SJSA1 (cell line): ENCODE measurements around the gene ETV3. TPM values are rescaled to one million over a fixed set of nuclear protein-coding genes. Genes with fewer than 3 reads are reported as not detected.

Source experiments
- DNase-seq, 2 experiments: peaks; one replicate each; pipeline ENCODE4 v3.0.0-alpha.2; 2015 to 2020; ENCODE audit warnings: low spot score in 2 of 2, low read depth in 1 of 2
- H3K27ac ChIP-seq: fragments of 250-450 bp; sonication (Bioruptor Pico); 2 replicates; pipeline ENCODE4 v1.5.1; 2020; ENCODE audit warnings: mild to moderate bottlenecking, moderate library complexity
- H3K27me3 ChIP-seq: fragments of 250-450 bp; sonication (Bioruptor Pico); replicated peaks from 2 replicates; pipeline ENCODE4 v1.5.1; 2020; ENCODE audit warnings: mild to moderate bottlenecking, moderate library complexity
- H3K36me3 ChIP-seq: fragments of 250-450 bp; sonication (Bioruptor Pico); 2 replicates; pipeline ENCODE4 v1.5.1; 2020; ENCODE audit warnings: mild to moderate bottlenecking
- H3K4me1 ChIP-seq: fragments of 250-450 bp; sonication (Bioruptor Pico); replicated peaks from 2 replicates; pipeline ENCODE4 v1.6.1; 2021; ENCODE audit warnings: mild to moderate bottlenecking
- H3K4me3 ChIP-seq: fragments of 250-450 bp; sonication (Bioruptor Pico); 2 replicates; pipeline ENCODE4 v1.5.1; 2020; ENCODE audit warnings: mild to moderate bottlenecking
- H3K9me3 ChIP-seq: fragments of 250-450 bp; sonication (Bioruptor Pico); replicated peaks from 2 replicates; pipeline ENCODE4 v1.5.1; 2020; ENCODE audit warnings: mild to moderate bottlenecking
- total RNA-seq: library from RNA; depleted of rRNA; stranded (reverse); fragments of >200 nt; shearing (Covaris generic); gene quantifications from 2 replicates; pipeline ENCODE4 v1.2.3, GENCODE V29; 2014; rRNA removed

ETV3 gene
- total RNA-seq, 1 experiment from 2014 or later, result 11.2 TPM

DNA sequence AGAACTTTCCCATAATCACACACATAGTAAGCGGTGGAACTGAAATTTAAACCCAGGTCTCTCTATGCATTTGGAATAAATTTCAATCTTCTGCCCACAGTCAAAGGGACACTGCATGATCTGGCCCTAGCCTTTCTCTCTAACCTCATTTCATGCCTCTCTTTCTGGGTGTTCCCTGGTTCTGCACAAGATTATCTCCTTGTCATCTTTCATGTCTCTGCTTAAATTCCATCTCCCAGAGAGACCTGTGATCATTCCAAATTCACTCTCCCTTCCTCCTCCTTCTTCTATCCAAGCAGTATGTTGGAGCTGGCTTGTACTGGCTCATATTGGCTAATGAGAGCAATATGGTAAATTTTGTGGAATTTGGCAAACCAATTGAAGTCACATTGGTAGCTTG, 60.8 kb downstream of the ETV3 start:
- no peak for DNase-seq
- Histone ChIP-seq H3K36me3 (no peaks in the 10 kb centered on the region), H3K27me3 (peaks cover 7% of the 10 kb centered on the region), H3K4me3 (no peak overlapping the region), H3K9me3 (no peaks in the 10 kb centered on the region), H3K27ac (no peak overlapping the region), H3K4me1 (no peaks in the 10 kb centered on the region)

DNA sequence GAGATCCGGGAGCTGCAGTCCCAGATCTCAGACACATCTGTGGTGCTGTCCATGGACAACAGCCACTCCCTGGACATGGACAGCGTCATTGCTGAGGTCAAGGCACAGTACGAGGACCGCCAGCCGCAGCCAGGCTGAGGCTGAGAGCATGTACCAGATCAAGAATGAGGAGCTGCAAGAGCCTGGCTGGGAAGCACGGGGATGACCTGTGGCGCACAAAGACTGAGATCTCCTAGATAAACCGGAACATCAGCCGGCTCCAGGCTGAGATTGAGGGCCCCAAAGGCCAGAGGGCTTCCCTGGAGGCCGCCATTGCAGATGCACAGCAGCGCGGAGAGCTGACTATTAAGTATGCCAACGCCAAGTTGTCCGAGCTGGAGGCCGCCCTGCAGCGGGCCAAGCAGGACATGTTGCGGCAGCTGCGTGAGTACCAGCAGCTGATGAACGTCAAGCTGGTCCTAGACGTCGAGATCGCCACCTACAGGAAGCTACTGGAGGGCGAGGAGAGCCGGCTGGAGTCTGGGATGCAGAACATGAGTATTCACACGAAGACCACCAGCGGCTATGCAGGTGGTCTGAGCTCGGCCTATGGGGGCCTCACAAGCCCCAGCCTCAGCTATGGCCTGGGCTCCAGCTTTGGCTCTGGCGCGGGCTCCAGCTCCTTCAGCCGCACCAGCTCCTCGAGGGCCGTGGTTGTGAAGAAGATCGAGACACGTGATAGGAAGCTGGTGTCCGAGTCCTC, 64.1 kb downstream of the ETV3 start:
- Histone ChIP-seq H3K4me3 (no peak overlapping the region), H3K27ac (no peak overlapping the region)

More for the DNA sequence above, 64.1 kb downstream of the ETV3 start:
- peak; percentile 21 to 66 for DNase-seq
- Histone ChIP-seq H3K36me3 (no peaks in the 10 kb centered on the region), H3K27me3 (peaks cover 17% of the 10 kb centered on the region), H3K9me3 (no peaks in the 10 kb centered on the region), H3K4me1 (no peaks in the 10 kb centered on the region)

Other genes starting within 250 kb of the ETV3 start
- gene PEAR1, start 244.7 kb downstream of the ETV3 start, total RNA-seq, result 0.53 and 1.0 TPM in 2 replicates
- gene LRRC71, start 217.8 kb downstream of the ETV3 start, total RNA-seq, result not detected in 2 replicates
- 21.8 and 29.4 TPM in 2 replicates for gene ARHGEF11, start 92.7 kb downstream of the ETV3 start, total RNA-seq
- not detected in 2 replicates for gene ETV3L, start 38.6 kb downstream of the ETV3 start, total RNA-seq